ENCODE measurements around the gene TMIGD1. TPM values are rescaled to one million over a fixed set of nuclear protein-coding genes. Genes with fewer than 3 reads are reported as not detected.

The TMIGD1 gene
- total RNA-seq, 1 experiment from 2014 or later = not detected

DNA sequence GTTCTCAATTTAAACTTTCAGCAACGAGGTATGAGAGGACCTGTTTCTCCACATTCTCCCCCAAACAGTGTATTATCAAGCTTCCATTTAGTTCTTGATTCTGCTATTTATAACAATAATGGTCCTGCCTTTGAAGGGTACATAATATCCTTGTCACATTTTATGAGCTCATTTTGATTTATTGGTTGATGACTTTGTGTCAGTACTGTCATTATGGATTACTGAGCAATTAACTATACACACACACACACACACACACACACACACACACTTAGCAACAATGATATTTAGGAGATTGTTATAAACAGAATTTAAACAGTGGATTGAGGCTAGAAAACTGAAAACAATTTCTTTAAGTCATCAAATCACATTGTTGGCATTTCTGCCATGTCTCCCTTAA lies 7.0 kb downstream of the TMIGD1 start:
- Histone ChIP-seq H3K79me1 (ENCODE audit: insufficient read depth, low read depth, low read length, poor library complexity, severe bottlenecking) (no peaks in the 10 kb centered on the region), H2BK20ac (ENCODE audit: low read depth, low read length, poor library complexity, severe bottlenecking) (no peak overlapping the region), H4K5ac (ENCODE audit: insufficient read length, low read depth, low read length) (no peak overlapping the region), H3K14ac (ENCODE audit: insufficient read depth, low read length) (no peak overlapping the region), H3K9me3 (ENCODE audit: control insufficient read depth, low read depth, low read length) (no peaks in the 10 kb centered on the region), H3K4me1 (ENCODE audit: insufficient read depth, low read length) (no peaks in the 10 kb centered on the region), H3K4me2 (ENCODE audit: insufficient read depth, insufficient read length, low read length) (no peak overlapping the region), H3K18ac (ENCODE audit: insufficient read length, low read depth, low read length) (no peak overlapping the region), H4K91ac (ENCODE audit: insufficient read length, low read depth, low read length) (no peak overlapping the region), H3K23ac (ENCODE audit: insufficient read length, low read depth, low read length) (no peak overlapping the region), H2AK5ac (ENCODE audit: insufficient read length, low read length) (no peak overlapping the region), H3K27ac (ENCODE audit: insufficient read length, low read depth, low read length) (no peak overlapping the region), H2BK15ac (ENCODE audit: low read depth, low read length) (no peak overlapping the region), H2BK5ac (ENCODE audit: insufficient read length, low read length) (no peak overlapping the region), H3K23me2 (ENCODE audit: insufficient read length, low read depth, low read length, poor library complexity, severe bottlenecking) (no peaks in the 10 kb centered on the region), H3K56ac (ENCODE audit: insufficient read length, low read depth, low read length) (no peak overlapping the region), H3K4ac (ENCODE audit: low read depth, low read length) (no peak overlapping the region), H2AFZ (ENCODE audit: low read length) (no peak overlapping the region), H3T11ph (ENCODE audit: low read length) (no peak overlapping the region), H3K9ac (ENCODE audit: extremely low read depth, insufficient read length, low read length) (no peak overlapping the region), H3K79me2 (ENCODE audit: insufficient read depth, low read length) (no peaks in the 10 kb centered on the region), H3K27me3 (ENCODE audit: insufficient read depth, low read length) (no peaks in the 10 kb centered on the region), H2BK120ac (ENCODE audit: low read depth, low read length, poor library complexity, severe bottlenecking) (no peak overlapping the region), H2BK12ac (ENCODE audit: insufficient read length, low read depth, low read length) (no peak overlapping the region), H4K8ac (replicated peaks; ENCODE audit: insufficient read length, low read depth, low read length) (no peak overlapping the region), H4K20me1 (ENCODE audit: control insufficient read depth, insufficient read depth, insufficient read length) (no peaks in the 10 kb centered on the region)
- no peak overlapping the region for H3K27ac Mint-ChIP-seq
- H3K9me3 Mint-ChIP-seq = no peaks in the 10 kb centered on the region
- H3K27me3 Mint-ChIP-seq (ENCODE audit: low read depth) = peaks cover 2% of the 10 kb centered on the region
- WGBS (ENCODE audit: extremely low coverage, insufficient read length, low lambda C conversion rate) = no CpG with 5 or more reads among the region's 1 CpG
- H3K4me3 Mint-ChIP-seq = no peak overlapping the region
- no peaks in the 10 kb centered on the region for H3K36me3 Mint-ChIP-seq (ENCODE audit: insufficient read depth in 1 of 3, low read depth in 3 of 3)
- no peak for DNase-seq
- H3K4me1 Mint-ChIP-seq = 0 out of 4 replicates have a peak, but pooled peaks cover 0 to 3% of the 10 kb centered on the region in 2 experiments
- TF ChIP-seq, protein P1, sequence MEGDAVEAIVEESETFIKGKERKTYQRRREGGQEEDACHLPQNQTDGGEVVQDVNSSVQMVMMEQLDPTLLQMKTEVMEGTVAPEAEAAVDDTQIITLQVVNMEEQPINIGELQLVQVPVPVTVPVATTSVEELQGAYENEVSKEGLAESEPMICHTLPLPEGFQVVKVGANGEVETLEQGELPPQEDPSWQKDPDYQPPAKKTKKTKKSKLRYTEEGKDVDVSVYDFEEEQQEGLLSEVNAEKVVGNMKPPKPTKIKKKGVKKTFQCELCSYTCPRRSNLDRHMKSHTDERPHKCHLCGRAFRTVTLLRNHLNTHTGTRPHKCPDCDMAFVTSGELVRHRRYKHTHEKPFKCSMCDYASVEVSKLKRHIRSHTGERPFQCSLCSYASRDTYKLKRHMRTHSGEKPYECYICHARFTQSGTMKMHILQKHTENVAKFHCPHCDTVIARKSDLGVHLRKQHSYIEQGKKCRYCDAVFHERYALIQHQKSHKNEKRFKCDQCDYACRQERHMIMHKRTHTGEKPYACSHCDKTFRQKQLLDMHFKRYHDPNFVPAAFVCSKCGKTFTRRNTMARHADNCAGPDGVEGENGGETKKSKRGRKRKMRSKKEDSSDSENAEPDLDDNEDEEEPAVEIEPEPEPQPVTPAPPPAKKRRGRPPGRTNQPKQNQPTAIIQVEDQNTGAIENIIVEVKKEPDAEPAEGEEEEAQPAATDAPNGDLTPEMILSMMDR (conservative IDR thresholded peaks at IDR 0.05) = no peak
